ENCODE measurements around the gene ACHE. TPM values are rescaled to one million over a fixed set of nuclear protein-coding genes. Genes with fewer than 3 reads are reported as not detected.

Gene ACHE
- total RNA-seq, 2 donors from 2014 or later = 8.5 to 30.9 TPM

DNA sequence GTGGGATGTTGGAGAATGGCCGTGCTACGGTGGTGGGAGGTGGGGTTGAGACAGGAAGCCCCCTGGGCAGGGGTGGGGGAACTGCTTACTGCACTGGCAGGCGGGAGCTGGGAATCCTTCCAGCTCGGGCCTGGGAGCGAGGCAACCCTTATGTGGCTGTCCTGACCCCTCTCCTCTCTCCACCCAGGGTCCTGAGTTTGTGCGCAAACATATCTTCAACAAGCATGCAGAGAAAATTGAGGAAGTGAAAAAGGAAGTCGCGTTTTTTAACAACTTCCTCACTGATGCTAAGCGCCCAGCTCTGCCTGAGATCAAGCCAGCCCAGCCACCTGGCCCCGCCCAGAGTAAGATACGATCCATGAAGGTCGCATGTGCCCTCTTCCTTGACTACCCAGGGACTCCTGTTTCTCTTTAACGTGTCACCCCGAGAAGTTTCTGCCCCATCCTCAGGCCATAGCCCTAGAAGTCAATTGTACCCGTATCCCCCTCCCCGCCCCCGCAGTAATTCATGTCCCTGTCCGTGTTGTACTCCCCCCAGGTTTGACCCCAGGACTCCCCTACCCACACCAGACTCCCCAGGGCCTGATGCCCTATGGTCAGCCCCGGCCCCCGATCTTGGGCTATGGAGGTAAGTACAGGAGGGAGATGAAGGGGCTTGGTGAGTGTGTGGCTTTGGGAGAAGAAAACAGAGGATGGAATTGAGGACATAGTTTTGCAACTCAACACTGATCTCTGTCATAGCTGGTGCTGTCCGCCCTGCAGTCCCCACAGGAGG is 8.0 kb downstream of the ACHE start:
- DNase-seq (no peak), ATAC-seq (no peak)
- intact Hi-C loops (cut with DNase I) = no loop called here

DNA sequence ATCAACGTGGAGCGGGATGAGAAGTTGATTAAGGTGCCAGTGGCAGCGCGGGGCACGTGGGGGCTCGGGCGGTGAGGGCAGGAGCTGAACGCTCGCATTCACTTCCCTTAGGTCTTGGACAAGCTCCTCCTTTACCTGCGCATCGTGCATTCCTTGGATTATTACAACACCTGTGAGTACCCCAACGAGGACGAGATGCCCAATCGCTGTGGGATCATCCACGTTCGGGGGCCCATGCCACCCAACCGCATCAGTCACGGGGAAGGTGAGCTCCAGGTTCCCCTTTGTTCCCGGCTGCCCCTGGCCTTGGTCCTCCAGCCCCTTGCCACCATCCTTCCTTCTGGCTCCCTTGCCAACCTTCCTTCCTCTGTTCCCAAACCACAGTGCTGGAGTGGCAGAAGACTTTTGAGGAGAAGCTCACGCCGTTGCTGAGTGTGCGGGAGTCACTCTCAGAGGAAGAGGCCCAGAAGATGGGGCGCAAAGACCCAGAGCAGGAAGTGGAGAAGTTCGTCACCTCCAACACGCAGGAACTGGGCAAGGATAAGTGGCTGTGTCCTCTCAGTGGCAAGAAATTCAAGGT is 8.7 kb downstream of the ACHE start:
- intact Hi-C loops (cut with DNase I) = no loop called here
- DNase-seq = no peak
- no peak for ATAC-seq

DNA sequence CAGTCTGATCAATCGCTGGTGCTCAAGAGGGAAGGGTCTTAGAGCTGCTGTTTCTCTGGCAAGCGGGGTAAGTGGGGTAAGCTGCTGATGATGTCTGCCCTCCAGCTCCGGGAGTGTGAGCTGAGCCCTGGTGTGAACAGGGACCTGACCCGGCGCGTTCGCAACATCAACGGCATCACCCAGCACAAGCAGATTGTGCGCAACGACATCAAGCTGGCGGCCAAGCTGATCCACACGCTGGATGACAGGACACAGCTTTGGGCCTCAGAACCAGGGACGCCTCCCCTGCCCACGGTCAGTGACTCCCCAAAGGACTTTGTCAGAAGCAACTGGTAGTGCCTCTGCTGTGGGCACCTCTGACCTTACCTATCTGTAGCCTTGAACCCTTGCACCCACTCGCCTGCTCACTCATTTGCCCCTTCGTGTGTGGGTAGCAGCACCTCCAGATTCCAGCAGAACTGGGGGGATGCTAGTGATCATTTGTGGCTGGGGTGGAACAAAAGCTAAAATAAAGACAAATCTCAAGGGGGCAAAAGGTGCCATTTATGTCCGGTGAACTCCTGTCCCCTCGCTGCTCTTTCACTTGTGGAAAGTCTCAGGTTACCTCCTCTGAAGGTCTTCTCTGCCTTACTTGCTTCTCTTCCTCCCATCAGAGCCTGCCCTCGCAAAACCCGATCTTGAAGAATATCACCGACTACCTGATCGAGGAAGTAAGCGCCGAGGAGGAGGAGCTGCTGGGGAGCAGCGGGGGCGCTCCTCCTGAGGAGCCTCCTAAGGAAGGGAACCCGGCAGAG is 9.3 kb downstream of the ACHE start:
- ATAC-seq (no peak), DNase-seq (no peak)
- intact Hi-C loops (cut with DNase I) = no loop called here

DNA sequence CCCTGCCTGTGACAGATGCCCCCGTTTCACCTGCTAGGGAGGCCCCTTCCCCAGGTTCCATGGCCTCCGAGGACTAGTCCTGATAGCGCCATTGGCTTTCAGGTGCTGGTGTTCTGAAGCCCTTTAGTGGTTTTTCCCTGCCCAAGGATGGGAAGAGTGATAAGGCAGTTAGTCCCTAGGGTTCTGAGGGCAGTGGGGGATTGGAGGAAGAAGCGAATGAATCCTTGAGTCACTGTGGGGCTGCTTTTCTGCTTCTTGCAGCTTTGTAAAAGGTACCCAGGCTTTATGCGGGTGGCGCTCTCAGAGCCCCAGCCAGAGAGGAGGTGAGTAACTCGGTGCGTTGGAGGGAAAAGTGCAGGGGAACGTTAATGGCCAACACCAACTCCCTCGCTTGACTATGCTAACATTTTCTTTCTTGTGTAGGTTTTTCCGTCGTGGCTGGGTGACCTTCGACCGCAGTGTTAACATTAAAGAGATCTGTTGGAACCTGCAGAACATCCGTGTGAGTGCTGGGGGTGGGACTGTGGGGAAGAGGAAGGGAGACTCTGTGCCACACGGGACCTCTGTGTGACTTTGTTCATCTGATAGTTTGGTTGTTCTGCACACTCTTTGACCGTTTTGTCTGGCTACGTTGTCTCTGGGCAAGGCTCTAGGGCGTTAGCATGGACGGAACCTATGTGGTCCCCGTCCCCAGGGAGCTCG is 10.1 kb downstream of the ACHE start:
- DNase-seq (no peak), ATAC-seq (no peak)
- intact Hi-C loops (cut with DNase I) = no loop called here

DNA sequence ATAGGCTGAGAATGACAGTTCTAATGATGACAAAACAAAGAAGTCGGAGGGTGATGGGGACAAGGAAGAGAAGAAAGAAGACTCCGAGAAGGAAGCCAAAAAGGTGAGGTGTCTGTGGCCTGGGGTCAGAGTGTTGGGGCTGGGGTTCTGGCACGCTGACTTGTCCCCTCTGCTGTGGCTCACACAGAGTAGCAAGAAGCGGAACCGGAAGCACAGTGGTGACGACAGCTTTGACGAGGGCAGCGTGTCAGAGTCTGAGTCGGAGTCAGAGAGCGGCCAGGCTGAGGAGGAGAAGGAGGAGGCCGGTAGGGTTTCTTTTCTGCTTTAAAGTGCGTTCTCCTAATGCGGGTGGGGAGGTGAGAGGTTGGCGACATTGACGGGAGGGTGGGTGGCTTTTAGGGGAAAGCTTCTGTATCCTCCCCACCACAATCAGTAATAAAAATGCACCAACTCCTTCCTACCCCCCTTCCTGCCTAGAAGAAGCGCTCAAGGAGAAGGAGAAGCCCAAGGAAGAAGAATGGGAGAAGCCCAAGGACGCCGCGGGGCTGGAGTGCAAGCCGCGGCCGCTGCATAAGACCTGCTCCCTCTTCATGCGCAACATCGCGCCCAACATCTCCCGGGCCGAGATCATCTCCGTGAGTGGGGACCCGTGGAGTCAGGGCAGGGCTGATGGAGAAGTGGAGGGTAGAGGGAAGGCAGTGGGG is 10.8 kb downstream of the ACHE start:
- intact Hi-C loops (cut with DNase I) = no loop called here
- ATAC-seq = no peak
- DNase-seq = no peak

DNA sequence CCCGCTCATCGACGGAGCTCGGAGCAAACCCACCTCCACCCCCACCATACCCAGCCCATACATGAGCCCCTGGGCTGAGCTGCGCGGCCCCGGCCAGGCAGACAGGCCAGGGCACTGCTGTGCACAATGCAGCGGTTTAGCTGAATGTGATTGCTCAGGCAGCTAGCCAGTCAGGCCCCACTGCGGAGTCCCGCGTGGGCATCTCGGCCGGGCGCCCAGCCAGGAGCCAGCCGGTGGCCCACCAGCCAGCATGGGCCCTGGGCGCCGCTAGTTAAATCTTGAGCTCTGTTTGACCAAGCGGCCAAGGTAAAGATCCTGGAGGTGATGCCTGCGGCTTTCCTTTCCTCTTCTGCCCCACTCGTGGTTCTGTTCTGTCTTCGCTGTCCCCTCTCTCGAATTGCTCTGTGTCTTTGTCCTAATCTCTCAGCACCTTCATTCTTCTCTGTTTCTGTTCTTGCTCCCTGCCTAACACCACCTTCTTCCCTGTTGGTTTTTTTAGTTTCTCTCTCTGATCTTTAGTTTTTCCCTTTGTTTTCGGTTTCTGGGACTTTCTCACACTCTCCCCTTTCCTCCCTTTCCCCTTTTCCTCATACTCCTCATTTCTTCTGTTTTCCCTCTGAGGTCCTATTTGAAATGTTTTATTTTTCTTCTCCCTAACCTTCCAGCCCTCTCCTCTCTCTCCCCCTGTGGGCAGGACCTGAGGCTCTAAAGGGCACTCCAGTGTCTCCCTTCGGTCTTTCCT is 12.7 kb downstream of the ACHE start:
- intact Hi-C loops (cut with DNase I) = no loop called here
- DNase-seq = no peak
- ATAC-seq = no peak

DNA sequence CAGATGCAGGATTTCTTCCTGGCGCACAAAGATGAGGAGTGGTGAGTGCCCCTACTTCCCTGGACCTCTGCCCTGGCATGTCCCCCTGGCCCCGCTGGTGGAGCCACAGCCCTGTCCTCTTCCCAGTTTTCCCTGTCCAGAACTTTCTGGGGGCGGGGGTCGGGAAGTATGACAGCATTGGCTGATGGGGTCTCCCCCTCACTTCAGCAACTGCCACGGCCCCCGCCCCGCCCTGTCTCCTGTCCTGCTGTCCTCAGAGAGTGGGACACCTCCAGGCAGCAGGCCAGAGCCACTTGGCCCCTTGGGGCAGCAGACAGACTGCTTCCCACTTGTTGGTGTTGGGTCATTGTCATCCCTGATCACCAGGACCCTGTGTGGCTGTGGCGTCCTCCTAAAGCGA is 13.5 kb downstream of the ACHE start:
- DNase-seq (no peak), ATAC-seq (no peak)
- intact Hi-C loops (cut with DNase I) = no loop called here

DNA sequence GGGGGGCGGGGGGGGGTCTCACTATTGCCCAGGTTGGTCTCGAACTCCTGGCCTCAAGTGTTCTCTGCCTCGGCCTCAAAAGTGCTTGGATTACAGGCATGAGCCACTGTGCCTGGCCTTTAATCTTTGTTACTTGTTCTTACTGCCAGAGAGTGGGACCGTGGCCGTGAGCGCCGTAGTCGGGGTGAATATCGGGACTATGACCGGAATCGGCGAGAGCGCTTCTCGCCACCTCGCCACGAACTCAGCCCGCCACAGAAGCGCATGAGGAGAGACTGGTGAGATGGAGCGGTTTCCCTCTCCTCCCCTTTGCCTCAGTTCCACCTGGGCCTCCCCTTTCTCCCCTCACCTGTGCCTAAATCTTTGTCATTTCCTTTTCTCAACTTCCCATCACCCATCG is 14.6 kb downstream of the ACHE start:
- no peak for DNase-seq
- intact Hi-C loops (cut with DNase I) = no loop called here
- no peak for ATAC-seq

DNA sequence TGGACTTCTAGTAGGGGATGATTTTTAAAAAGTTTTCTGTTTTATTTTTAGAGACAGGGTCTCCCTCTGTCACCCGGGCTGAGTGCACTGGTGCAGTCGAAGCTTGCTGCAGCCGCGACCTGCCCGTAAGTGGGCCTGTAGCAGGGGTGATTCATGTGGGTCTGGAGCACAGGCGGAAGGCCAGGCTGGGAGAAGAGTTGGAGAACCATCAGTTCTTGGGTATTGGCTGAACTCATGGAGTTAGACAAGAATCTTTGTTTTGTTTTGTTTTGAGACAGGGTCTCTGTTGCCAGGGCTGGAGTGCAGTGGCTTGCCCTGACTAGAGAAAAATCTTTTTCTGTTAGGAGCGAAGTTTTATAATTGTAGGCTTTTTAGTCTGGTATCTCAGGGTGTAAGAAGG is 15.0 kb downstream of the ACHE start:
- intact Hi-C loops (cut with DNase I) = no loop called here
- ATAC-seq = no peak
- no peak for DNase-seq

DNA sequence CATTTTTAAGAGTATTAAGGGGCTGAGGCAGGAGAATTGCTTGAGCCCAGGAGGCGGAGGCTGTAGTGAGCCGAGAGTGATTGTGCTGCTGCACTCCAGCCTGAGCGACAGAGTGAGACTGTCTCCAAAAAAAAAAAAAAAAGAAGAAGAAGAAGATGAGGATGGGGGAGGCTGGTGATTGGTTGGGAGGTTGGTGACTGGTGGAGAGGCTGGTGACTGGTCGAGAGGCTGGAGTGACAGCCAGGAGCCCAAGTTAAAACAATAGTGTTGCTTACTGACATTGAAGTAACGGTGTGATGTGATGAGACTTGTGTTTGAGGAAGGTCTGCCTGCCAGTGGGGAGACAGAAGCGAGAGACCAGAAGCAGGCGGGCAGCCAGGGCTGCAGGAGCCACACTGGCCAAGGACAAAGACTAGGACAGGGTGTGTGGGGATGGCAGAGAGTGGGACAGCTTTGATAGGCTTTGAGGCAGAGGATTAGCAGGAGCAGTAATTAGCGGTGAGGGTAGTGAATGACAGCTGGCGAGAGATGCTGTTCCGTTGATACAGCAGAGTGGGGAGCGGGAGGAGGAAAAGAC is 15.9 kb downstream of the ACHE start:
- intact Hi-C loops (cut with DNase I) = no loop called here
- DNase-seq (no peak), ATAC-seq (peak; percentile 21 to 63)

DNA sequence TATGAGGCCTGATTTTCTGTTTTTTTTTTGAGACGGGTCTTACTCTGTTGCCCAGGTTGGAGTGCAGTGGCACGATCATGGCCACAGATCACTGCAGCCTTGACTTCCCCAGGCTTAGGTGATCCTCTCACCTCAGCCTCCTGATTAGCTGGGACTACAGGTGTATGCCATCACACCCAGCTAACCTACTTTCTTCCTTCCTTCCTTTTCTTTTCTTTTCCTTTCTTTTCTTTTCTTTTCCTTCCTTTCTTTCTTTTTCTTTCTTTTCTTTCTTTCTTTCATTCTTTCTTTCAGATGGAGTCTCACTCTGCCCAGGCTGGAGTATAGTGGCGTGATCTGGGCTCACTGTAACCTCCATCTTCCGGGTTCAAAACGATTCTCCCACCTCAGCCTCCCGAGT is 17.0 kb downstream of the ACHE start:
- intact Hi-C loops (cut with DNase I) = no loop called here
- no peak for ATAC-seq
- DNase-seq = no peak

DNA sequence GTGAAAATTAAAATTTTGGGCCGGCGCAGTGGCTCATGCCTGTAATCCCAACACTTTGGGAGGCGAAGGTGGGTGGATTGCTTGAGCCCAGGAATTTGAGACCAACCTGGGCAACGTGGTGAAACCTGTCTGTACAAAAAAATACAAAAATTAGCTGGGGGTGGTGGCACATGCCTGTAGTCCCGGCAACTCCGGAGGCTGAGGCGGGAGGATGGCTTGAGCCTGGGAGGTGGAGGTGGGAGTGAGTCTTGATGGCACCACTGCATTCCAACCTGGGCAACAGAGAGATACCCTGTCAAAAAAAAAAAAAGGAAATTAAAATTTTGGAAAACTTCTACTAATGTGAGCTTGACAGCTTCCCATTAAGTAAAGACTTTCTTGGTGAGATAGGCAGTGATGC is 17.7 kb downstream of the ACHE start:
- ATAC-seq = no peak
- intact Hi-C loops (cut with DNase I) = no loop called here
- DNase-seq = no peak

DNA sequence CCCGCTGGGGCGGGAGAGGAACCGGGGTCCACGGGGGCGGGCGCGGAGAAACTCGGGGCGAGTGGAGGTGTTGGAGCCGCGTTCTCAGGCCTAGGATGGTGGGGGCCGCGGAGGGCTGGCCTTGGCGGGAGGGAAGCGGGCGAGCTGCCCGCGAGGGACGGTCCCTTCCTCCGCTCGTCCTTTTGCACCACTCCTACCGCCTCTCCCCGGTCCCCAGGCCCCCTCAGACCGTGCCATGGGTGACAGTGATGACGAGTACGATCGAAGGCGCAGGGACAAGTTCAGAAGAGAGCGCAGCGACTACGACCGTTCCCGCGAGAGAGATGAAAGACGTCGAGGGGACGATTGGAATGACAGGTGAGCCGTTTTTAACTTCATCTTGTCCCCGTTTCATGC is 20.3 kb downstream of the ACHE start:
- intact Hi-C loops (cut with DNase I) = no loop called here
- ATAC-seq (peak; percentile 54 to 55), DNase-seq (no peak)

DNA sequence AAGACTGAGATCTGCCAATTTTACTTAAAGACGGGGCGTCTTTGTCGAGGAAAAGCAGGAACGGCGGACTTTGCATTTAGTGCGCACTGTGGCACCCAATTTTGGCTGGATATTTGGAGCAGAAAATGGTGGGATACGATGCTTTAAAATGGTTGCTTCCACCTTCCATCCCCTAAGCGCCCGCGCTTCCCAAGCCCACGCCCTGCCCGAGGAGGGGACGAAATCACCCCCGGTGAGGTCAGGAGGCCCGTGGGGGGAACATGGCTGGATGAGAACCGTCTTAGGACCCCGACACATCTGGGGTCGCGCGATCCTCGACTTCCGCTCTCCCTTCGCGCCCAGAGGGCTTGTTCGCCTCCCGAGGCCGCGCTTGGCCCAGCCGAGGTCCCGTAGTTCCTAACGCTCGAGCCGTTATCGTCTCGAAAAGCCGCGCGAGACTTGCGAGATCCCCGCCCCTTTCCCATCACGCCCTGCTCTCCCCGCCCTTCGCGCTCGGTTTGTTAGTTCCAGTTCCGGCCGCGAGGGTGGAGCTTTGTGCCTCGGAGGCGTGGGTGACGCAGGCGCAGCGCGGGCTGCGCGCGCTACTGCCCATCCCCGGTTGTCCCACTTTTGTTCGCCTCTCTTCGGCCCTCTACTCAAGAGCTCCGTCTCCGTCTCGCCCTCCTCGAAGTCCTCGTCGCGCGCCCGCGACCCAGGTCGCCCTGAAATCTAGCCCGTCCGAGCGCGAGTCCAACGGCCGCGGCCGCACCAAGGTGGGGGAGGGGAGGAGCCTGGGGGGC is 20.9 kb downstream of the ACHE start, which contains the start of gene SRRT:
Gene SRRT (plus strand): TSS at position 527 of the 779 bp plus-strand sequence. CDS start 488 bp downstream, outside the sequence.
- ATAC-seq (peak; percentile 96 to 98), DNase-seq (peak; percentile 99)
- intact Hi-C loops (cut with DNase I) = no loop called here

DNA sequence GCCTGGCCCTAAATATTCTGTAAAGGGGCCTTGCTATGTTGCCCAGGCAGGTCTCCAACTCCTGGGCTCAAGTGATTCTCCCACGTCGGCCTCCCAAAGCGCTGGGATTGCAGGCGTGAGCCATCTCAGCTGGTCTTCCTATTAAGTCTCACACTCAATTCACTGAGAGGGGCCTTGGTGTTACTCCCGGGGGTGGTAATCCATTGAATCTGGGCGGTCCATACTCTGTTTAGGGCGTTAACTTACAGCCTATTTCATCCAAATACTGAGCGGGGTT is 21.4 kb downstream of the ACHE start:
- intact Hi-C loops (cut with DNase I) = no loop called here
- DNase-seq (no peak), ATAC-seq (no peak)

DNA sequence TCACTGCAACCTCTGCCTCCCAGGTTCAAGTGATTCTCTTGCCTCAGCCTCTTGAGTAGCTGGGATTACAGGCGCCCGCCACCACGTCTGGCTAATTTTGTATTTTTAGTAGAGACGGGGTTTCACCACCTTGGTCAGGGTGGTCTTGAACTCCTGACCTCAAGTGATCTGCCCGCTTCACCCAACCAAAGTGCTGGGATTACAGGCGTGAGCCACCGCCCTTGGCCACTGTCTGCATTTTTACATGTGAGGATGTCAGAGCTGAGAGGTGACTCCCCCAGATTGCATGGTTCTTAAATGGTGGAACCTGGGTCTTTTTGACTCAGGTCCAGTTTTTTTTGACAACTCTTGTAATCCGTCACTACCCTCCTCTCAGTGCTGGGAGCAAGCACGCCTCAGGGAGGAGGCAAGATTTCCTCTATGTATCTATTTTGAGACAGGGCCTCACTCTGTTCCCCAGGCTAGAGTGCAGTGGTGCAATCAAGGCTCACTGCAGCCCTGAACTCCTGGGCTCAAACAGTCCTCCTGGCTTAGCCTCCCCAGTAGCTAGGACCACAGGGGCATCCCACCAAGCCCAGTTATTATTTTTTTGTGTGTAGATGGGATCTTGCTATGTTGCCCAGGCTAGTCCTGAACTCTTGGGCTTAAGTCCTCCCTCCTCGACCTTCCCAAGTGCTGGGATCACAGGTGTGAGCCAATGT is 21.9 kb downstream of the ACHE start:
- intact Hi-C loops (cut with DNase I) = no loop called here
- ATAC-seq (no peak), DNase-seq (no peak)
